Activated CD8-positive, alpha-beta memory T cell treated with anti-CD3 and anti-CD28 coated beads, Interleukin-2, amount 10 ng/mL, durations not matched to agents 7 days and 5 days (primary cell): ENCODE results near the gene SFRP4. TPM values are rescaled to one million over a fixed set of nuclear protein-coding genes. Genes with fewer than 3 reads are reported as not detected.

Experiments
- ATAC-seq: fragments of 150-1000 bp; cut with Tn5 transposase; one replicate; pipeline ENCODE4 v1.10.0; 2021; ENCODE audit warnings: moderate library complexity
- CTCF ChIA-PET: fragments of 350-600 bp; sonication (Branson Sonifier 250); formaldehyde crosslinking; loops from one replicate; lab custom pipeline; 2021; ENCODE audit warnings: antibody characterized with exemption; lab: Charles Lee
- DNase-seq: peaks from one replicate; pipeline ENCODE4 v3.0.0-alpha.2; 2020
- H3K27ac Mint-ChIP-seq: one replicate; pipeline ENCODE4 v1.8.0; 2021; ENCODE audit warnings: mild to moderate bottlenecking, mixed read lengths
- H3K27me3 Mint-ChIP-seq: one replicate; pipeline ENCODE4 v1.8.0; 2021; ENCODE audit warnings: mixed read lengths
- H3K36me3 Mint-ChIP-seq: one replicate; pipeline ENCODE4 v1.8.0; 2021; ENCODE audit warnings: mild to moderate bottlenecking, mixed read lengths
- H3K4me1 Mint-ChIP-seq: one replicate; pipeline ENCODE4 v1.8.0; 2021; ENCODE audit warnings: mixed read lengths
- H3K4me3 Mint-ChIP-seq: one replicate; pipeline ENCODE4 v1.8.0; 2021; ENCODE audit warnings: mild to moderate bottlenecking, moderate library complexity, mixed read lengths
- H3K9me3 Mint-ChIP-seq: one replicate; pipeline ENCODE4 v1.8.0; 2022; ENCODE audit warnings: low read depth, mixed read lengths
- total RNA-seq, 2 experiments: library from RNA; stranded (reverse); gene quantifications; one replicate each; pipeline ENCODE4 v1.2.3, GENCODE V29; 2021

SFRP4 gene
- total RNA-seq, 2 experiments from 2014 or later = not detected

- Mint-ChIP-seq H3K36me3 (no peaks in the 10 kb centered on the region), H3K27me3 (peaks cover 2% of the 10 kb centered on the region), H3K4me3 (no peak overlapping the region), H3K9me3 (no peaks in the 10 kb centered on the region), H3K4me1 (no peaks in the 10 kb centered on the region), H3K27ac (no peak overlapping the region)
- ATAC-seq (no peak), DNase-seq (no peak)
- CTCF ChIA-PET = no interaction called here
Observed at GRCh38 chr7:37942934-37943610, 26.5 kb upstream of the SFRP4 start.

GRCh38 chr7:37933018-37933566, 16.5 kb upstream of the SFRP4 start:
- CTCF ChIA-PET = no interaction called here
- Mint-ChIP-seq H3K36me3 (no peaks in the 10 kb centered on the region), H3K4me1 (no peaks in the 10 kb centered on the region), H3K27ac (no peak overlapping the region), H3K9me3 (peaks cover 3% of the 10 kb centered on the region), H3K4me3 (no peak overlapping the region), H3K27me3 (peaks cover 5% of the 10 kb centered on the region)
- ATAC-seq (no peak), DNase-seq (no peak)

GRCh38 chr7:37932543-37932942, 15.9 kb upstream of the SFRP4 start:
- H3K27ac Mint-ChIP-seq = no peak overlapping the region
- H3K4me1 Mint-ChIP-seq = no peaks in the 10 kb centered on the region
- H3K4me3 Mint-ChIP-seq = no peak overlapping the region
- H3K27me3 Mint-ChIP-seq = peaks cover 5% of the 10 kb centered on the region
- CTCF ChIA-PET = no interaction called here
- H3K36me3 Mint-ChIP-seq = no peaks in the 10 kb centered on the region
- DNase-seq (no peak), ATAC-seq (no peak)
- H3K9me3 Mint-ChIP-seq = peaks cover 3% of the 10 kb centered on the region

- ATAC-seq = no peak
- Mint-ChIP-seq H3K27ac (no peak overlapping the region), H3K36me3 (no peaks in the 10 kb centered on the region), H3K4me1 (no peaks in the 10 kb centered on the region), H3K9me3 (no peaks in the 10 kb centered on the region), H3K27me3 (peaks cover 3% of the 10 kb centered on the region), H3K4me3 (no peak overlapping the region)
- DNase-seq = no peak
- CTCF ChIA-PET = interaction anchor here (0.7 kb wide), 1 partner anchor 160 kb away, joined by 3 read pairs; no protein-coding TSS in a partner anchor
Observed at GRCh38 chr7:37930226-37930948, 13.8 kb upstream of the SFRP4 start.

GRCh38 chr7:37928878-37929277, 12.3 kb upstream of the SFRP4 start:
- no peaks in the 10 kb centered on the region for H3K9me3 Mint-ChIP-seq
- no peaks in the 10 kb centered on the region for H3K36me3 Mint-ChIP-seq
- no peak for ATAC-seq
- H3K4me1 Mint-ChIP-seq = no peaks in the 10 kb centered on the region
- no peak overlapping the region for H3K27ac Mint-ChIP-seq
- no peak overlapping the region for H3K4me3 Mint-ChIP-seq
- DNase-seq = no peak
- H3K27me3 Mint-ChIP-seq = peaks cover 8% of the 10 kb centered on the region
- CTCF ChIA-PET = no interaction called here

- ATAC-seq = no peak
- CTCF ChIA-PET = no interaction called here
- no peak overlapping the region for H3K27ac Mint-ChIP-seq
- H3K4me3 Mint-ChIP-seq = no peak overlapping the region
- no peaks in the 10 kb centered on the region for H3K4me1 Mint-ChIP-seq
- H3K36me3 Mint-ChIP-seq = no peaks in the 10 kb centered on the region
- no peak for DNase-seq
- H3K9me3 Mint-ChIP-seq = no peaks in the 10 kb centered on the region
- peaks cover 13% of the 10 kb centered on the region for H3K27me3 Mint-ChIP-seq
Observed at GRCh38 chr7:37927773-37928444, 11.3 kb upstream of the SFRP4 start.

GRCh38 chr7:37925620-37926019, 9.0 kb upstream of the SFRP4 start:
- Mint-ChIP-seq H3K27me3 (peaks cover 22% of the 10 kb centered on the region), H3K4me1 (peaks cover 2% of the 10 kb centered on the region), H3K9me3 (no peaks in the 10 kb centered on the region), H3K36me3 (no peaks in the 10 kb centered on the region), H3K27ac (no peak overlapping the region), H3K4me3 (no peak overlapping the region)
- ATAC-seq = no peak
- DNase-seq = no peak
- CTCF ChIA-PET = no interaction called here

- Mint-ChIP-seq H3K27me3 (peaks cover 32% of the 10 kb centered on the region), H3K9me3 (no peaks in the 10 kb centered on the region), H3K27ac (no peak overlapping the region), H3K4me3 (no peak overlapping the region), H3K36me3 (no peaks in the 10 kb centered on the region), H3K4me1 (peaks cover 8% of the 10 kb centered on the region)
- DNase-seq (no peak), ATAC-seq (no peak)
- CTCF ChIA-PET = no interaction called here
Observed at GRCh38 chr7:37924491-37925041, 7.9 kb upstream of the SFRP4 start.

GRCh38 chr7:37923996-37924395, 7.4 kb upstream of the SFRP4 start:
- Mint-ChIP-seq H3K9me3 (no peaks in the 10 kb centered on the region), H3K27ac (no peak overlapping the region), H3K4me1 (peaks cover 8% of the 10 kb centered on the region), H3K36me3 (no peaks in the 10 kb centered on the region), H3K27me3 (peaks cover 38% of the 10 kb centered on the region), H3K4me3 (no peak overlapping the region)
- CTCF ChIA-PET = no interaction called here
- ATAC-seq (no peak), DNase-seq (no peak)

- Mint-ChIP-seq H3K27me3 (peaks cover 57% of the 10 kb centered on the region), H3K4me1 (peaks cover 11% of the 10 kb centered on the region), H3K27ac (no peak overlapping the region), H3K4me3 (no peak overlapping the region), H3K36me3 (no peaks in the 10 kb centered on the region), H3K9me3 (no peaks in the 10 kb centered on the region)
- no peak for ATAC-seq
- no peak for DNase-seq
- CTCF ChIA-PET = no interaction called here
Observed at GRCh38 chr7:37921876-37922275, 5.3 kb upstream of the SFRP4 start.

GRCh38 chr7:37920849-37921805, 4.5 kb upstream of the SFRP4 start:
- DNase-seq (peak; percentile 45), ATAC-seq (peak; percentile 68)
- CTCF ChIA-PET = no interaction called here
- H3K36me3 Mint-ChIP-seq = no peaks in the 10 kb centered on the region
- H3K27me3 Mint-ChIP-seq = peaks cover 63% of the 10 kb centered on the region
- no peak overlapping the region for H3K27ac Mint-ChIP-seq
- peaks cover 14% of the 10 kb centered on the region for H3K4me1 Mint-ChIP-seq
- H3K4me3 Mint-ChIP-seq = peak overlapping the region; percentile 62
- no peaks in the 10 kb centered on the region for H3K9me3 Mint-ChIP-seq

- no peaks in the 10 kb centered on the region for H3K36me3 Mint-ChIP-seq
- H3K4me1 Mint-ChIP-seq = peaks cover 21% of the 10 kb centered on the region
- H3K4me3 Mint-ChIP-seq = peak within 1 kb of the TSS; percentile 62
- H3K27me3 Mint-ChIP-seq = peaks cover 68% of the 10 kb centered on the region
- no peaks in the 10 kb centered on the region for H3K9me3 Mint-ChIP-seq
- ATAC-seq = peak; percentile 45
- no peak within 1 kb of the TSS for H3K27ac Mint-ChIP-seq
- peak; percentile 54 for DNase-seq
- CTCF ChIA-PET = interaction anchor here (1.9 kb wide), 1 partner anchor 19 kb away, joined by 6 read pairs; no protein-coding TSS in a partner anchor
Observed at GRCh38 chr7:37920305-37920848, 3.8 kb upstream of the SFRP4 start, which contains the start of gene EPDR1. Gene EPDR1, plus strand, starts transcription at chr7:37920640. Its CDS starts 300 bp downstream, at chr7:37920940.
